Endothelial cell (in vitro differentiated cells): Measurements from ENCODE around the gene NEUROD2. TPM values are rescaled to one million over a fixed set of nuclear protein-coding genes. Genes with fewer than 3 reads are reported as not detected.

Experiments used
- DNase-seq: peaks from one replicate; pipeline ENCODE4 v3.0.0; 2021; ENCODE audit warnings: low spot score
- H3K27ac Mint-ChIP-seq: one replicate; pipeline ENCODE4 v1.8.0; 2021; ENCODE audit warnings: mixed read lengths, inconsistent platforms; ENCODE audit not compliant: unreplicated experiment
- H3K27me3 Mint-ChIP-seq: one replicate; pipeline ENCODE4 v1.8.0; 2021; ENCODE audit warnings: mild to moderate bottlenecking, moderate library complexity, mixed read lengths, inconsistent platforms; ENCODE audit not compliant: unreplicated experiment
- H3K36me3 Mint-ChIP-seq: one replicate; pipeline ENCODE4 v1.8.0; 2021; ENCODE audit warnings: mild to moderate bottlenecking, low read depth, mixed read lengths, inconsistent platforms; ENCODE audit not compliant: unreplicated experiment
- H3K4me1 Mint-ChIP-seq: one replicate; pipeline ENCODE4 v1.8.0; 2021; ENCODE audit warnings: mild to moderate bottlenecking, mixed read lengths, inconsistent platforms; ENCODE audit not compliant: unreplicated experiment
- H3K4me3 Mint-ChIP-seq: one replicate; pipeline ENCODE4 v1.8.0; 2021; ENCODE audit warnings: mild to moderate bottlenecking, mixed read lengths, inconsistent platforms; ENCODE audit not compliant: unreplicated experiment
- H3K9me3 Mint-ChIP-seq: one replicate; pipeline ENCODE4 v1.8.0; 2021; ENCODE audit warnings: mixed read lengths, inconsistent platforms; ENCODE audit not compliant: unreplicated experiment
- CTCF ChIP-seq: fragments of 200-600 bp; sonication (generic); IDR thresholded peaks from one replicate; pipeline ENCODE4 v1.5.0; 2021; ENCODE audit warnings: antibody characterized with exemption; ENCODE audit not compliant: unreplicated experiment
- total RNA-seq: library from RNA; stranded (reverse); fragmentation: NEBNext Ultra II Directional; extraction: Animal tissue kit (Norgen Biotek cat#: 25700); gene quantifications from one replicate; pipeline ENCODE4 v1.2.1, GENCODE V29; 2021; ENCODE audit not compliant: unreplicated experiment

The NEUROD2 gene
- total RNA-seq, 1 donor from 2014 or later: not detected

- peaks cover 7% of the 10 kb centered on the region for H3K27me3 Mint-ChIP-seq
- H3K4me3 Mint-ChIP-seq: peak overlapping the region; percentile 73
- no peaks in the 10 kb centered on the region for H3K9me3 Mint-ChIP-seq
- DNase-seq: no peak
- H3K4me1 Mint-ChIP-seq: peaks cover 29% of the 10 kb centered on the region
- peaks cover 9% of the 10 kb centered on the region for H3K36me3 Mint-ChIP-seq
- peak overlapping the region; percentile 82 for H3K27ac Mint-ChIP-seq
- TF ChIP-seq CTCF: no peak
Measured at GRCh38 chr17:39651923-39652586, 44.3 kb upstream of the NEUROD2 start.

GRCh38 chr17:39650121-39650579, 42.4 kb upstream of the NEUROD2 start:
- peaks cover 31% of the 10 kb centered on the region for H3K4me1 Mint-ChIP-seq
- no peak for DNase-seq
- peak overlapping the region; percentile 29 for H3K4me3 Mint-ChIP-seq
- no peak for TF ChIP-seq CTCF
- H3K27me3 Mint-ChIP-seq: peaks cover 4% of the 10 kb centered on the region
- peaks cover 4% of the 10 kb centered on the region for H3K36me3 Mint-ChIP-seq
- no peak overlapping the region for H3K27ac Mint-ChIP-seq
- no peaks in the 10 kb centered on the region for H3K9me3 Mint-ChIP-seq

- Mint-ChIP-seq H3K27ac (no peak overlapping the region), H3K4me1 (peaks cover 35% of the 10 kb centered on the region), H3K4me3 (no peak overlapping the region), H3K27me3 (peaks cover 6% of the 10 kb centered on the region), H3K9me3 (no peaks in the 10 kb centered on the region), H3K36me3 (peaks cover 7% of the 10 kb centered on the region)
- DNase-seq: no peak
- no peak for TF ChIP-seq CTCF
Measured at GRCh38 chr17:39648616-39649366, 41.1 kb upstream of the NEUROD2 start.

GRCh38 chr17:39647256-39647655, 39.5 kb upstream of the NEUROD2 start:
- no peak overlapping the region for H3K4me3 Mint-ChIP-seq
- no peak overlapping the region for H3K27ac Mint-ChIP-seq
- TF ChIP-seq CTCF: no peak
- peaks cover 34% of the 10 kb centered on the region for H3K4me1 Mint-ChIP-seq
- H3K9me3 Mint-ChIP-seq: no peaks in the 10 kb centered on the region
- DNase-seq: no peak
- H3K36me3 Mint-ChIP-seq: peaks cover 8% of the 10 kb centered on the region
- peaks cover 8% of the 10 kb centered on the region for H3K27me3 Mint-ChIP-seq

GRCh38 chr17:39643271-39643670, 35.6 kb upstream of the NEUROD2 start:
- peaks cover 45% of the 10 kb centered on the region for H3K4me1 Mint-ChIP-seq

More at GRCh38 chr17:39643271-39643670, 35.6 kb upstream of the NEUROD2 start:
- Mint-ChIP-seq H3K9me3 (no peaks in the 10 kb centered on the region), H3K4me3 (no peak overlapping the region), H3K27me3 (peaks cover 10% of the 10 kb centered on the region), H3K36me3 (peaks cover 15% of the 10 kb centered on the region), H3K27ac (no peak overlapping the region)
- no peak for TF ChIP-seq CTCF
- no peak for DNase-seq
